Stomach (tissue), 4 donors: Measurements from ENCODE around the gene DDX50.

Source experiments
- POLR2A ChIP-seq, 4 donors: fragments of 450-650 bp; IDR thresholded peaks; one replicate each; pipeline ENCODE4 v1.6.1; 2016; ENCODE audit warnings: antibody characterized with exemption in 4 of 4, control low read depth in 2 of 4, mild to moderate bottlenecking in 1 of 4, moderate library complexity in 1 of 4
- TF ChIP-seq, protein P1 (sequence below), 7 experiments: fragments of 450-650 bp in 4 of 7; fragments of 200-600 bp in 3 of 7; sonication (generic) in 3 of 7; IDR thresholded peaks; one replicate each; pipeline ENCODE4 v1.5.1; 2016 to 2019; ENCODE audit warnings: antibody characterized with exemption in 7 of 7, control low read depth in 2 of 7, mild to moderate bottlenecking in 1 of 7

DNA sequence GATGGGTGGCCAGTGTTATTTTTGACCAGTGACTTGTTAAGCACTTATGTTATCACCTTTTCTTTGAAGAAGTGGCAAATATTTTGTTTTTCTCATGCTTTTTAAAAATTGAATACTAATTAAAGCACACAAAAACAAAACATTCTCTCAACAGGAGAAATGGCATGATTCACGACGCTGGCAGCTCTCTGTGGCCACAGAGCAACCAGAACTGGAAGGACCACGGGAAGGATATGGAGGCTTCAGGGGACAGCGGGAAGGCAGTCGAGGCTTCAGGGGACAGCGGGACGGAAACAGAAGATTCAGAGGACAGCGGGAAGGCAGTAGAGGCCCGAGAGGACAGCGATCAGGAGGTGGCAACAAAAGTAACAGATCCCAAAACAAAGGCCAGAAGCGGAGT is 81.3 kb downstream of the DDX50 start:
- TF ChIP-seq POLR2A (IDR thresholded peaks at IDR 0.05): no peak
- TF ChIP-seq, protein P1, sequence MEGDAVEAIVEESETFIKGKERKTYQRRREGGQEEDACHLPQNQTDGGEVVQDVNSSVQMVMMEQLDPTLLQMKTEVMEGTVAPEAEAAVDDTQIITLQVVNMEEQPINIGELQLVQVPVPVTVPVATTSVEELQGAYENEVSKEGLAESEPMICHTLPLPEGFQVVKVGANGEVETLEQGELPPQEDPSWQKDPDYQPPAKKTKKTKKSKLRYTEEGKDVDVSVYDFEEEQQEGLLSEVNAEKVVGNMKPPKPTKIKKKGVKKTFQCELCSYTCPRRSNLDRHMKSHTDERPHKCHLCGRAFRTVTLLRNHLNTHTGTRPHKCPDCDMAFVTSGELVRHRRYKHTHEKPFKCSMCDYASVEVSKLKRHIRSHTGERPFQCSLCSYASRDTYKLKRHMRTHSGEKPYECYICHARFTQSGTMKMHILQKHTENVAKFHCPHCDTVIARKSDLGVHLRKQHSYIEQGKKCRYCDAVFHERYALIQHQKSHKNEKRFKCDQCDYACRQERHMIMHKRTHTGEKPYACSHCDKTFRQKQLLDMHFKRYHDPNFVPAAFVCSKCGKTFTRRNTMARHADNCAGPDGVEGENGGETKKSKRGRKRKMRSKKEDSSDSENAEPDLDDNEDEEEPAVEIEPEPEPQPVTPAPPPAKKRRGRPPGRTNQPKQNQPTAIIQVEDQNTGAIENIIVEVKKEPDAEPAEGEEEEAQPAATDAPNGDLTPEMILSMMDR (IDR thresholded peaks at IDR 0.05): no peak
